DMS 273 treated with DMSO at 0.1 percent for 48 hours (cell line): ENCODE results near the gene ANGPTL5.
"Not testable (repeated sequence)": the region's sequence is repeated elsewhere in the genome, so short reads cannot be mapped to it uniquely, and the experiment has no call there.

Experiments
- DNase-seq: peaks from one replicate; lab custom pipeline; 2025; lab: John Stamatoyannopoulos, UW

Gene ANGPTL5

GRCh38 chr11:101916422-101916821 lies at the start of gene ANGPTL5:
Gene ANGPTL5 (minus strand): TSS chr11:101916522. CDS start chr11:101907909, 8,613 bp downstream.
- no peak for DNase-seq

GRCh38 chr11:101964200-101964599 lies 47.9 kb upstream of the ANGPTL5 start:
- DNase-seq, result not testable (repeated sequence)

- DNase-seq, result no peak
Observed at GRCh38 chr11:101960231-101960630, 43.9 kb upstream of the ANGPTL5 start.

- DNase-seq, result no peak
Observed at GRCh38 chr11:101955701-101956100, 39.4 kb upstream of the ANGPTL5 start.

GRCh38 chr11:101955278-101955677 lies 39.0 kb upstream of the ANGPTL5 start:
- no peak for DNase-seq

- DNase-seq, result no peak
Observed at GRCh38 chr11:101949680-101950220, 33.4 kb upstream of the ANGPTL5 start.

GRCh38 chr11:101945448-101945847 lies 29.1 kb upstream of the ANGPTL5 start:
- no peak for DNase-seq

GRCh38 chr11:101944923-101945322 lies 28.6 kb upstream of the ANGPTL5 start:
- no peak for DNase-seq

GRCh38 chr11:101940901-101941520 lies 24.7 kb upstream of the ANGPTL5 start:
- no peak for DNase-seq

GRCh38 chr11:101931692-101932091 lies 15.4 kb upstream of the ANGPTL5 start:
- DNase-seq, result no peak

GRCh38 chr11:101929294-101929915 lies 13.1 kb upstream of the ANGPTL5 start:
- no peak for DNase-seq

GRCh38 chr11:101923554-101923953 lies 7.2 kb upstream of the ANGPTL5 start:
- DNase-seq, result no peak

- DNase-seq, result no peak
Observed at GRCh38 chr11:101920992-101921391, 4.7 kb upstream of the ANGPTL5 start.

- DNase-seq, result no peak
Observed at GRCh38 chr11:101917226-101917625, 904 bp upstream of the ANGPTL5 start.

- no peak for DNase-seq
Observed at GRCh38 chr11:101915791-101916291, 481 bp downstream of the ANGPTL5 start.

GRCh38 chr11:101914738-101915426 lies 1.4 kb downstream of the ANGPTL5 start, which contains the start of gene CEP126:
Gene CEP126 (plus strand): TSS chr11:101915010. CDS start chr11:101915285, 275 bp downstream.
- peak; percentile 28 for DNase-seq

GRCh38 chr11:101914341-101914737 lies 2.0 kb downstream of the ANGPTL5 start:
- no peak for DNase-seq

- no peak for DNase-seq
Observed at GRCh38 chr11:101913656-101914055, 2.7 kb downstream of the ANGPTL5 start.

GRCh38 chr11:101912823-101913284 lies 3.5 kb downstream of the ANGPTL5 start:
- DNase-seq, result no peak

GRCh38 chr11:101909087-101909486 lies 7.2 kb downstream of the ANGPTL5 start:
- no peak for DNase-seq

GRCh38 chr11:101907815-101908214 lies 8.5 kb downstream of the ANGPTL5 start:
- DNase-seq, result no peak

- no peak for DNase-seq
Observed at GRCh38 chr11:101894505-101894904, 21.8 kb downstream of the ANGPTL5 start.

- no peak for DNase-seq
Observed at GRCh38 chr11:101889767-101890166, 26.6 kb downstream of the ANGPTL5 start.
